HepG2 (cell line): ENCODE measurements around the gene ATXN7L2. TPM values are rescaled to one million over a fixed set of nuclear protein-coding genes. Genes with fewer than 3 reads are reported as not detected.

Source experiments
- ATAC-seq: fragments of 200-7000 bp; cut with Tn5 transposase; 3 replicates; pipeline ENCODE4 v1.9.1; 2020; ENCODE audit warnings: mild to moderate bottlenecking, moderate library complexity
- BruUV-seq: library from RNA; stranded (reverse); fragments of 400-500 nt; replicated peaks from 2 replicates; lab custom pipeline; 2021; lab: Mats Ljungman, UMichigan
- CTCF ChIA-PET: fragments of 300-600 bp; formaldehyde crosslinking; extraction: SDS; loops from one replicate; lab custom pipeline; 2021; ENCODE audit warnings: low total read pairs, inconsistent platforms, low intra/inter-chr PET ratio; lab: Yijun Ruan, JAX
- POLR2A ChIA-PET: fragments of 350-600 bp; sonication (Branson Sonifier 250); formaldehyde crosslinking; loops from one replicate; lab custom pipeline; 2020; ENCODE audit warnings: antibody characterized with exemption, inconsistent platforms; lab: Yijun Ruan, JAX
- DNase-seq: peaks from one replicate; pipeline ENCODE4 v3.0.0-alpha.2; 2015; ENCODE audit warnings: low spot score
- FAIRE-seq: peaks from 3 replicates; lab custom pipeline; 2011; peaks lifted over from hg19 to GRCh38; lab: Jason Lieb, UNC
- H2AFZ ChIP-seq: one replicate; pipeline ENCODE4 v1.6.1; 2011; ENCODE audit warnings: low read length, inconsistent platforms
- H3K27ac ChIP-seq: fragments of 300-600 bp; 3 replicates; pipeline ENCODE4 v1.8.0; 2011; ENCODE audit warnings: mixed run types, mild to moderate bottlenecking, mixed read lengths, low read length, inconsistent platforms; ENCODE audit not compliant: insufficient read depth; ENCODE audit errors: extremely low read length
- H3K27me3 ChIP-seq, 2 experiments: fragments of 200-600 bp in 1 of 2; 2 replicates in 1 of 2; 3 replicates in 1 of 2; pipeline versions ENCODE4 v1.6.0 to v1.8.0; 2011; ENCODE audit warnings: low read length in 2 of 2, mild to moderate bottlenecking in 2 of 2, moderate library complexity in 2 of 2, inconsistent platforms in 1 of 2; ENCODE audit not compliant: insufficient read depth in 2 of 2, control insufficient read depth in 1 of 2
- H3K36me3 ChIP-seq, 2 experiments: fragments of 200-600 bp in 1 of 2; replicated peaks in 1 of 2; 2 replicates in 1 of 2; 3 replicates in 1 of 2; pipeline versions ENCODE4 v1.5.1 to v1.8.0; 2011; ENCODE audit warnings: low read length in 2 of 2, inconsistent platforms in 1 of 2; ENCODE audit not compliant: insufficient read depth in 2 of 2, control insufficient read depth in 1 of 2
- H3K4me1 ChIP-seq: 2 replicates; pipeline ENCODE4 v1.5.1; 2012; ENCODE audit warnings: low read length, inconsistent platforms; ENCODE audit not compliant: insufficient read depth
- H3K4me2 ChIP-seq: 2 replicates; pipeline ENCODE4 v1.6.0; 2011; ENCODE audit warnings: low read depth, low read length, inconsistent platforms
- H3K4me3 ChIP-seq, 3 experiments: fragments of 200-600 bp in 1 of 3; sonication (generic), shearing (Covaris generic) in 1 of 3; replicated peaks in 1 of 3; 2 replicates each; pipeline ENCODE4 v1.5.1; 2011 to 2016; ENCODE audit warnings: low read length in 3 of 3, inconsistent platforms in 2 of 3, low read depth in 2 of 3, mild to moderate bottlenecking in 2 of 3, control low read depth in 1 of 3, mixed read lengths in 1 of 3; ENCODE audit not compliant: insufficient read depth in 1 of 3
- H3K79me2 ChIP-seq: one replicate; pipeline ENCODE4 v1.6.1; 2011; ENCODE audit warnings: low read length, inconsistent platforms; ENCODE audit not compliant: insufficient read depth
- H3K9ac ChIP-seq: 2 replicates; pipeline ENCODE4 v1.6.0; 2011; ENCODE audit warnings: mild to moderate bottlenecking, low read depth, low read length, inconsistent platforms; ENCODE audit not compliant: insufficient read depth
- H3K9me3 ChIP-seq: 2 replicates; pipeline ENCODE4 v1.5.1; 2012; ENCODE audit warnings: mild to moderate bottlenecking, low read length
- H4K20me1 ChIP-seq: 2 replicates; pipeline ENCODE4 v1.6.0; 2011; ENCODE audit warnings: inconsistent platforms, mild to moderate bottlenecking, low read length, moderate library complexity; ENCODE audit not compliant: insufficient read depth
- BATF2 ChIP-seq: sonication (generic); formaldehyde crosslinking; IDR thresholded peaks from 2 replicates; pipeline ENCODE4 v1.8.0; 2022; ENCODE audit warnings: mild to moderate bottlenecking, missing genetic modification reagents, moderate library complexity
- DZIP1 ChIP-seq: sonication (generic); formaldehyde crosslinking; IDR thresholded peaks from 2 replicates; pipeline ENCODE4 v1.5.0; 2020; ENCODE audit warnings: mild to moderate bottlenecking, missing genetic modification reagents
- IRX3 ChIP-seq: sonication (generic); formaldehyde crosslinking; IDR thresholded peaks from 2 replicates; pipeline ENCODE4 v1.8.1; 2023; ENCODE audit warnings: mild to moderate bottlenecking, low read depth, missing genetic modification reagents, borderline replicate concordance
- KAT8 ChIP-seq: IDR thresholded peaks from 2 replicates; pipeline ENCODE4 v1.6.1; 2016; ENCODE audit warnings: missing genetic modification reagents, missing compliant biosample characterization
- MIXL1 ChIP-seq: IDR thresholded peaks from 2 replicates; pipeline ENCODE4 v1.6.1; 2016
- SPEN ChIP-seq: sonication (generic); formaldehyde crosslinking; IDR thresholded peaks from 2 replicates; pipeline ENCODE4 v1.5.1; 2020; ENCODE audit warnings: low read depth, mild to moderate bottlenecking, missing genetic modification reagents
- ZBTB2 ChIP-seq: sonication (generic); formaldehyde crosslinking; IDR thresholded peaks from 2 replicates; pipeline ENCODE4 v1.8.0; 2022; ENCODE audit warnings: low read depth, missing genetic modification reagents
- ZBTB33 ChIP-seq: sonication (generic); formaldehyde crosslinking; IDR thresholded peaks from 2 replicates; pipeline ENCODE4 v1.4.0; 2020; ENCODE audit warnings: missing genetic modification reagents
- ZBTB8A ChIP-seq: sonication (generic); formaldehyde crosslinking; IDR thresholded peaks from 2 replicates; pipeline ENCODE4 v1.4.0; 2020; ENCODE audit warnings: mild to moderate bottlenecking, low read depth, missing genetic modification reagents, borderline replicate concordance
- ZFP36L1 ChIP-seq: sonication (generic); formaldehyde crosslinking; IDR thresholded peaks from 2 replicates; pipeline ENCODE4 v1.8.0; 2022; ENCODE audit warnings: mild to moderate bottlenecking, missing genetic modification reagents, moderate library complexity
- ZNF143 ChIP-seq: sonication (generic); formaldehyde crosslinking; IDR thresholded peaks from 2 replicates; pipeline ENCODE4 v1.4.0; 2020; ENCODE audit warnings: missing genetic modification reagents
- ZNF326 ChIP-seq: sonication (generic); formaldehyde crosslinking; IDR thresholded peaks from 2 replicates; pipeline ENCODE4 v1.4.0; 2020; ENCODE audit warnings: missing genetic modification reagents, borderline replicate concordance
- ZNF616 ChIP-seq: sonication (generic); formaldehyde crosslinking; IDR thresholded peaks from 2 replicates; pipeline ENCODE4 v1.5.0; 2020; ENCODE audit warnings: low read depth, mild to moderate bottlenecking, missing genetic modification reagents
- ZNF687 ChIP-seq: sonication (generic); formaldehyde crosslinking; IDR thresholded peaks from 2 replicates; pipeline ENCODE4 v1.5.1; 2020; ENCODE audit warnings: mild to moderate bottlenecking, missing genetic modification reagents, moderate library complexity
- WGBS: methylation state at CpG from one replicate; pipeline ENCODE4 v1.1.6; 2017; ENCODE audit warnings: low lambda C conversion rate; 5-methylcytosine and 5-hydroxymethylcytosine counted together
- in situ Hi-C: cut with HindIII; loops from 2 replicates; pipeline ENCODE4 v1.10.0; 2017; ENCODE audit warnings: low pct_unique_long_range_greater_than_20kb; ENCODE audit not compliant: extremely low pct_ligation_motif_present
- intact Hi-C: fragments of 100-400 bp; cut with micrococcal nuclease; formaldehyde crosslinking; loops from one replicate; pipeline ENCODE4 v1.10.0; 2022; ENCODE audit not compliant: unreplicated experiment
- polyA plus RNA-seq, 8 experiments: library from polyadenylated mRNA; depleted of rRNA in 3 of 8; stranded (reverse) in 7 of 8; unstranded in 1 of 8; fragments of >200 nt; fragmentation: Illumina TruSeq in 4 of 8; extraction: Trizol in 4 of 8; gene quantifications; 2 replicates each; pipeline versions ENCODE4 v1.2.1 to v1.2.3, GENCODE V29; 2011 to 2016; ENCODE audit warnings: low read depth in 4 of 8, missing spikeins in 1 of 8, mixed read lengths in 1 of 8; ENCODE audit not compliant: insufficient read depth in 1 of 8
- total RNA-seq, 5 experiments: library from RNA; depleted of rRNA; stranded (reverse); fragments of >200 nt; fragmentation: Illumina TruSeq; extraction: Trizol; gene quantifications; 2 replicates each; pipeline ENCODE4 v1.2.3, GENCODE V29; 2016; ENCODE audit warnings: low read depth in 1 of 5

Gene ATXN7L2
- total and polyA plus RNA-seq, 2 of the 13 experiments (the other 11 are each of a cell fraction or from before 2014, with no cell fraction given) = 2.7 to 2.8 TPM

GRCh38 chr1:109472779-109473178 is 10.9 kb upstream of the ATXN7L2 start:
- H2AFZ ChIP-seq = no peak overlapping the region
- WGBS = 32% methylated on average over 3 of the region's 3 CpGs
- no peaks in the 10 kb centered on the region for H3K36me3 ChIP-seq
- H3K4me1 ChIP-seq = no peaks in the 10 kb centered on the region
- no peaks in the 10 kb centered on the region for H4K20me1 ChIP-seq
- ChIA-PET POLR2A (no interaction called here), CTCF (no interaction called here)
- H3K27me3 ChIP-seq = peaks cover 0 to 42% of the 10 kb centered on the region in 2 experiments; a peak in 4 of 5 replicates
- in situ Hi-C loops = no loop called here
- no peak overlapping the region for H3K4me3 ChIP-seq
- DNase-seq = no peak
- H3K79me2 ChIP-seq = no peaks in the 10 kb centered on the region
- BruUV-seq = no TSS peak
- no peak overlapping the region for H3K4me2 ChIP-seq
- no peak overlapping the region for H3K9ac ChIP-seq
- no peak for FAIRE-seq
- no peak for ATAC-seq
- intact Hi-C loops = no loop called here
- no peak overlapping the region for H3K27ac ChIP-seq
- H3K9me3 ChIP-seq = no peaks in the 10 kb centered on the region
- TF ChIP-seq SPEN (no peak), ZNF616 (no peak), KAT8 (CRISPR knock-in tag) (no peak), BATF2 (CRISPR knock-in tag) (no peak), ZBTB33 (CRISPR knock-in tag) (no peak), ZNF143 (CRISPR knock-in tag) (no peak), ZNF687 (CRISPR knock-in tag) (no peak), ZFP36L1 (CRISPR knock-in tag) (no peak), ZBTB2 (CRISPR knock-in tag) (no peak), IRX3 (CRISPR knock-in tag) (no peak), DZIP1 (CRISPR knock-in tag) (no peak), ZNF326 (CRISPR knock-in tag) (no peak), MIXL1 (CRISPR knock-in tag) (no peak), ZBTB8A (CRISPR knock-in tag) (no peak)
